ENCODE measurements around the gene PLEKHM3. TPM values are rescaled to one million over a fixed set of nuclear protein-coding genes. Genes with fewer than 3 reads are reported as not detected.

PLEKHM3 gene
- total RNA-seq, 3 donors from 2014 or later (not counting 1 experiment from before 2014, with no cell fraction given) = 21.7 to 27.7 (median 26.3) TPM

GRCh38 chr2:207970147-207970825 lies 55.0 kb downstream of the PLEKHM3 start:
- intact Hi-C loops (cut with micrococcal nuclease) = loop anchor here (10.0 kb wide), 1 partner anchor 225 kb away; no protein-coding TSS in a partner anchor
- DNase-seq = no peak
- H3K4me3 Mint-ChIP-seq = no peak overlapping the region

DNA sequence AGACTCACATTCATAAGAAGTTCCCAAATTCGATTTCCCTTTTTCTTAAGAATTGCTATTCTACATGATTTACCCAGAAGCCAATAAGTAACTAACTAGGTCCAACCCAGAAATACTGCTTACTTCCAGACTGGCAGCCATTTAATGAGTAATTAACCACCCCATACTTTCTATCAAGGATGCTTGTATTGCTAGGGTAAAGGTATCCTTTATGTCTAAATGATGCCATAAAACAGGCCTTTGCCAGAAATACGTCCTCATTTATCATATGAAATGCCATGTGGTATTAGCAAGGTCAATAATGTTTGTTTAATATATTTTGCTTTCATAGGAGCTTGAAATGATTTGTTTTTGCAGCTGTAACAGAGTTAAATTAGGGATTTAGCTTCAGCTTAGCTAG lies 56.1 kb downstream of the PLEKHM3 start:
- intact Hi-C loops (cut with micrococcal nuclease) = no loop called here
- TF ChIP-seq CTCF (IDR thresholded peaks at IDR 0.05) = no peak
- DNase-seq (no peak), ATAC-seq (no peak)
- Histone ChIP-seq H3K36me3 (ENCODE audit: control insufficient read depth, insufficient read depth, low read length) (no peaks in the 10 kb centered on the region), H3K27ac (ENCODE audit: low read length) (no peak overlapping the region), H3K27me3 (ENCODE audit: control insufficient read depth, insufficient read depth, low read length) (no peaks in the 10 kb centered on the region), H3K4me1 (ENCODE audit: control insufficient read depth, insufficient read depth, low read length) (no peaks in the 10 kb centered on the region), H3K4me3 (ENCODE audit: low read length) (no peak overlapping the region), H3K9me3 (ENCODE audit: control insufficient read depth, insufficient read depth, low read length) (no peaks in the 10 kb centered on the region)
- no peak overlapping the region for H3K27ac Mint-ChIP-seq
- no peaks in the 10 kb centered on the region for H3K9me3 Mint-ChIP-seq
- no peaks in the 10 kb centered on the region for H3K27me3 Mint-ChIP-seq (ENCODE audit: low read depth in 2 of 2)
- WGBS (ENCODE audit: insufficient coverage) = 98% methylated on average over 2 of the region's 2 CpGs
- no peaks in the 10 kb centered on the region for H3K36me3 Mint-ChIP-seq
- no peak overlapping the region for H3K4me3 Mint-ChIP-seq
- peaks cover 13 to 41% of the 10 kb centered on the region in 2 donors for H3K4me1 Mint-ChIP-seq

More at GRCh38 chr2:207970147-207970825, 55.0 kb downstream of the PLEKHM3 start:
- ATAC-seq = no peak
- H3K4me1 Mint-ChIP-seq = peaks cover 13 to 37% of the 10 kb centered on the region in 2 donors
- H3K27me3 Mint-ChIP-seq (ENCODE audit: low read depth in 2 of 2) = no peaks in the 10 kb centered on the region
- H3K27ac Mint-ChIP-seq = peak overlapping the region in 1 of 2 donors; percentile 35
- no peak overlapping the region for H3K4me3 ChIP-seq (ENCODE audit: low read length)
- WGBS (ENCODE audit: insufficient coverage) = 67% methylated on average over 2 of the region's 3 CpGs
- H3K27me3 ChIP-seq (ENCODE audit: control insufficient read depth, insufficient read depth, low read length) = no peaks in the 10 kb centered on the region
- no peaks in the 10 kb centered on the region for H3K4me1 ChIP-seq (ENCODE audit: control insufficient read depth, insufficient read depth, low read length)
- no peaks in the 10 kb centered on the region for H3K36me3 Mint-ChIP-seq
- H3K9me3 ChIP-seq (ENCODE audit: control insufficient read depth, insufficient read depth, low read length) = no peaks in the 10 kb centered on the region
- H3K27ac ChIP-seq (ENCODE audit: low read length) = no peak overlapping the region
- H3K9me3 Mint-ChIP-seq = no peaks in the 10 kb centered on the region
- no peaks in the 10 kb centered on the region for H3K36me3 ChIP-seq (ENCODE audit: control insufficient read depth, insufficient read depth, low read length)
- no peak for TF ChIP-seq CTCF (IDR thresholded peaks at IDR 0.05)

DNA sequence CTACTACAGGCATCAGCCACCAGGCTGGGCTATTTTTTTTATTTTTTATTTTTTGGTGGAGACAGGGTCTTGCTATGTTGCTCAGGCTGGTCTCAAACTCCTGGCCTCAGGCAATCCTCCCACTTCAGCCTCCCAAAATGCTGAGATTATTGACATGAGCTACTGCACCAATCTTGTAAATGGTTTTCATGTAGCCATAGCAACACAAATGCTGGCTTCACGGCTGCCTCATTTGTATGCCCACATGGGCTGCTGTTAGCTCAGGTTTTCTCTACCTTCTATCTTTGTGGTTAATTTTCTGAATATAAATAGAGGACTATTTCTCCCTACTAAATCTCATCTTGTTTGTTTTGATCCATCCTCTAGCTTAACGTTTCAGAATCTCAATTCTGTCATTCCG lies 58.2 kb downstream of the PLEKHM3 start:
- WGBS (ENCODE audit: insufficient coverage) = 88% methylated on average over 1 of the region's 3 CpGs
- Mint-ChIP-seq H3K27me3 (ENCODE audit: low read depth in 2 of 2) (no peaks in the 10 kb centered on the region), H3K4me1 (peaks cover 13 to 39% of the 10 kb centered on the region in 2 donors), H3K27ac (no peak overlapping the region), H3K36me3 (no peaks in the 10 kb centered on the region), H3K9me3 (peaks cover 0 to 3% of the 10 kb centered on the region in 2 donors), H3K4me3 (no peak overlapping the region)
- Histone ChIP-seq H3K27me3 (ENCODE audit: control insufficient read depth, insufficient read depth, low read length) (no peaks in the 10 kb centered on the region), H3K36me3 (ENCODE audit: control insufficient read depth, insufficient read depth, low read length) (no peaks in the 10 kb centered on the region), H3K4me3 (ENCODE audit: low read length) (no peak overlapping the region), H3K27ac (ENCODE audit: low read length) (no peak overlapping the region), H3K4me1 (ENCODE audit: control insufficient read depth, insufficient read depth, low read length) (no peaks in the 10 kb centered on the region), H3K9me3 (ENCODE audit: control insufficient read depth, insufficient read depth, low read length) (no peaks in the 10 kb centered on the region)
- intact Hi-C loops (cut with micrococcal nuclease) = no loop called here
- no peak for TF ChIP-seq CTCF (IDR thresholded peaks at IDR 0.05)
- no peak for DNase-seq
- no peak for ATAC-seq

- no peak for TF ChIP-seq CTCF (IDR thresholded peaks at IDR 0.05)
- DNase-seq (no peak), ATAC-seq (no peak)
- intact Hi-C loops (cut with micrococcal nuclease) = no loop called here
- no peaks in the 10 kb centered on the region for H3K36me3 Mint-ChIP-seq
- H3K27ac Mint-ChIP-seq = no peak overlapping the region
- Histone ChIP-seq H3K9me3 (ENCODE audit: control insufficient read depth, insufficient read depth, low read length) (no peaks in the 10 kb centered on the region), H3K27me3 (ENCODE audit: control insufficient read depth, insufficient read depth, low read length) (no peaks in the 10 kb centered on the region), H3K36me3 (ENCODE audit: control insufficient read depth, insufficient read depth, low read length) (no peaks in the 10 kb centered on the region), H3K27ac (ENCODE audit: low read length) (no peak overlapping the region), H3K4me1 (ENCODE audit: control insufficient read depth, insufficient read depth, low read length) (no peaks in the 10 kb centered on the region), H3K4me3 (ENCODE audit: low read length) (no peak overlapping the region)
- H3K27me3 Mint-ChIP-seq (ENCODE audit: low read depth in 2 of 2) = no peaks in the 10 kb centered on the region
- peaks cover 9 to 27% of the 10 kb centered on the region in 2 donors for H3K4me1 Mint-ChIP-seq
- H3K9me3 Mint-ChIP-seq = peaks cover 0 to 3% of the 10 kb centered on the region in 2 donors
- H3K4me3 Mint-ChIP-seq = no peak overlapping the region
- 89% methylated on average over 1 of the region's 1 CpG for WGBS (ENCODE audit: insufficient coverage)
Observed at GRCh38 chr2:207960911-207961310, 64.4 kb downstream of the PLEKHM3 start.

Measured in natural killer cell (primary cell).